IPS-NIHi11 (cell line): ENCODE measurements around the gene ZMYND10.

ENCODE experiments used
- DNase-seq: peaks from one replicate; pipeline ENCODE4 v3.0.0; 2012; ENCODE audit warnings: mixed read lengths, low spot score

The ZMYND10 gene

DNA sequence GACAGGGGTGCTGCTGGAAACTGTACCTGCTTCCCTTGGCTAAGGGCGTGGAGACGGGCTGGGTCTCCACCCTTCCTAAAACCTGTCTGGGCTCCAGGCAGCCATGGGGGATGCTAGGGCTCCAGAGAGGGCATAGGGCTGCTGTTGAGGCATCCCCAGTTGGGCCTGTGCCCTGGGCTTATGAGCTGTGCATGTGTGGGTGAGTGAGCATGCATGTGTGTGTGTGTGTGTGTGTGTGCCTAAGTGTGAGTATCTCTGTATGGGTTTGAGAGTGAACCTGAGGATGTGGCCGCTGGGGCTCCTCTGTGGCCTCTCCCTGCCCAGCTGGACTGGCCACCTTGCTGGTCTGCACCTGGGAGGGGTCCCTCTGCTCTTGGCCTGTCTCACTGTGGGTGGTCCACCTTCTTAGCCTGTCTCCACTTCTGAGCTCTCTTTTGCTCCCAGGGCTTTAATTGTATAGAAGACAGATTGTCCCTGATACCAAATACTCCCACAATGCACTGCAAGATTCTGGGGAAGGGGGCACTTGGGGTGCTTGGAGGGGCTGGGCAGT, 25.7 kb upstream of the ZMYND10 start:
- no peak for DNase-seq

DNA sequence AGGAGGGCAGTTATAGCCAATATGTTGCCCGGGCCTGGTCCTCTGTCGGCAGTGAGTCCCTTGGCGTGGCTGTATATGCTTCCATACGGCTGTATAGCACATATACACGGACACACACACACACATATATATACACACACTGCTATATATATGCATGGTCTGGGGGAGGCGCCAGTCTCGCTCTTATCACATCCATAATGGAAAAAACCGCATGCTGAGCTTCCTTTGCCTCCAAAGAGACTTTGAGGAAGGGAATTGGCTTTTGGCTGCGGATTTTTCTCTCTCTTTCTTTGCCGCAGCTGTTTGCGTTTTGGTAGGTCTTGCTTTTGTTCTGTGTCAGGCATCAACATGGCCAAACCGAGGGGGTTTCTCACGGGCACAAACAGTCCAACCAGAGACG, 25.1 kb upstream of the ZMYND10 start:
- no peak for DNase-seq

DNA sequence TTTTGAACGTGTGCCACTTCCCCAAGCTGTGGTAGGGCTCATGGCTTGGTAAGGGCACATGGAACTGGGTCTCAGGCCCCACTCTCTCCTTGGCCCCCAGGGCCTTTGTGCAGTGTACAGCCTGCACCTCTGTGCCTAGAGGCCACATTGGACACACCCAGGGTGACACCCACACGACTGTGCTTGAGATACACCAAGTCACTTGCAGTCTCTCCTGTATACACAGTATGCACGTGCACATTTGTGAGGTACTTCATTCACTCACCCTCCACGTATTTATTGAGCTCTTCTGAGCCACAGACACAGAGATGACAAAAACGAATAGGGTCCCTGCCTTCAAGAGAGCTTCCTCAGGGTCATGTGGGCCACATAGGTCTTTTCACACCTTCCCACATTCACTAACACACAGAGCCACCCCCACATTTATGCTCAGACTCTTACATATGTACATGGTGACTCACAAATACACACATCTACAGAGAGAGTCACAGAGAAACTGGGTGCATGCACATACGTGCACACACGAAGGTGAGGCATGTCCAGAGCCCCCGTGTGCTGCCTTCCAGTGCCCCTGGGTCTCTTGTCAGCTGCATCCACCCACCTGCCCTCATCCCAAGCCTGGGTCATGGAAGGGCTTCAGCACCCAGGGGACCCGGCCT, 23.6 kb upstream of the ZMYND10 start:
- DNase-seq: no peak

DNA sequence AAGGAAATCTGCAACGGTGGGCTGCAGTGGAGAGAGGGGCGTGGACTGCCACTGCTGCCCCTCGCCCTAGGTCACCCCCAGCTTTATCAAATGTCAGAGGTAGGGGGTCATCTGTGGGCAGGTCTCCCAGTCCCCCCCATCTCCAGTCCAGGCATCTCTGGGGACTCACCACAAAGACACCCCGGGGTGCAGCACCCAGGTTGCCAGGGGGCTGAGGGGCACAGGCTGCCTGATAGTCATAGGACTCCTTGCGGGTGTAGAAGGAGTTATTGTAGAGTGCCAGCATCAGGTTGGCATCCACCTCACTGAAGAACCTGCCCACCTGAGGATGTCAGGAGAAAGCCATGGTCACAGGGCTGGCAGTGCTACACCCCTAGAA, 20.3 kb upstream of the ZMYND10 start:
- no peak for DNase-seq

DNA sequence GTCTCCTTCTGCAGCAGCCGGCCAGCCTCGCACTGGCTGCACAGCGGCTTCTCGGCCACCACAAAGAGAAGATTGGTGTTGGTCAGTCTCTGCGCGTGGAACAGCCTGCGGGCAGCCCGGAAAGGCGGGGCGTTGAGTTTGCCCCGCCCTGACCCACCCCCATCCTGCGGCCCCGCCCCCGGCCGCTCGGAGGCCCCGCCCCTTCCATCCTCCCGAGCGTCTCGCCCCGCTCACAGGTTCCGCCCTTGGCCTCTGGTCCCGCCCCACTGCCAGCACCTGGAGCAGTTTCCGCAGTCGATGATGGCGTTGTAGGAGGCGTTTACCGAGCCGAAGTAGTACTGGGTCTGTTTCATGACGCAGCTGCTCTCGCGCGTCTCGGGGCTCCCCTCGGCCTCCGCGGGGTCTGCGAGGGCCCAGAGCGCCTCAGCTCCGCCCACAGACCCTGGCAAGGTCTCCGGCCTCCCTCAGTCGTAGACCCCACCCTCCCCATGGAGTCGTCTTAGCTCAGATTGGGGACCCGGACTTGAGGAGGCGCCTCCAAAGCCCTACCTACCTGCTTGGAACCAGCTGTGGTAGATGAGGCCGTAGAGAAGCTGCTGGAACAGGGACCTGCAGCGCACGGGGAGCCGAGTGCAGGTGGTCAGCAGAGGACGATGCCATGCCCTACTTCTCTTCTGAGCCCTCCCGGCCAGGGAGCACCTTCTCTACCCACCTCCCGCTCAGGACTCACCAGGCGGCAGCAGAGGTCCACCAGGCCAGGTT, 19.7 kb upstream of the ZMYND10 start:
- DNase-seq: peak; percentile 96

DNA sequence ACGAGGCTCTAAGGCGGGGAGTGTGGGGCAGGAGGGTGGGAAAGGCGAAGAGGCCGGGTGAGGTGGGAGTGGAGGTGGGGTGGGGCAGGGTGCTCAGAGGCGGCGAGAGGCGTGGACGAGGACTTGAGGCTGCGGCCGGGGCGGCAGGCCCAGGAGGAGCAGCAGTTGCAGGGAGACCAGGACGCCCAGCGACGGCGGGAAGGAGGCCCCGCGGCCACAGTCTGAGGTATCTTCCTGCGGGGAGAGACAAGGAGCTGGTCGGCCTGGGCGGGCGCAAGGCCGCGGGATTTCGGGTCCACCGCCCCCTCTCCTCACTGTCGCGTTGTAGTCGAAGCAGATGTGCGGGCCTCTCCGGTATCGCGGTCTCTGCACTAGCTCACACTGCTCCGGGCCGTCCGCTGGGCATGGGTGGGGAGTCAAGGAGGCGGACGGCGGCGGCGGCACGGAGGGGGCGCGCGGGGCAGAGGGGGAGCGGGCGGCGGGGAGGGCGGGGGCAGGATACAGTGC, 19.1 kb upstream of the ZMYND10 start:
- no peak for DNase-seq

DNA sequence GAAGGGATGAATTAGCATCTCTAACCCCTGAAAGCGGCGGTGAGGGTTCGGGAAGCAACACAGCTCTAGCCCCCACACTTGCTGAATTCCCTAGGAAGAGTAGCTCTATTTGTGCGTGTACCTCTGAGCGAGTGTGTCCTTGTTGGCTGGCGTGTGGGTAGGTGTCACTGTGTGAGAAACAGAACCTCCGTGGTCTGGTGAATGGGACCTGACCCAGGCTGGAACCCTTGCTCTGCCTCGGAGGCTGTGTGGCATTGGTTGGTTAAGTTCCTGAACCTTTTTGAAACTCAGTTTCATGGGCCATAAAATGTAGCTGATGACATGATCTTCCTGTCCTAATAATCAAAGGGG, 14.2 kb upstream of the ZMYND10 start:
- no peak for DNase-seq

DNA sequence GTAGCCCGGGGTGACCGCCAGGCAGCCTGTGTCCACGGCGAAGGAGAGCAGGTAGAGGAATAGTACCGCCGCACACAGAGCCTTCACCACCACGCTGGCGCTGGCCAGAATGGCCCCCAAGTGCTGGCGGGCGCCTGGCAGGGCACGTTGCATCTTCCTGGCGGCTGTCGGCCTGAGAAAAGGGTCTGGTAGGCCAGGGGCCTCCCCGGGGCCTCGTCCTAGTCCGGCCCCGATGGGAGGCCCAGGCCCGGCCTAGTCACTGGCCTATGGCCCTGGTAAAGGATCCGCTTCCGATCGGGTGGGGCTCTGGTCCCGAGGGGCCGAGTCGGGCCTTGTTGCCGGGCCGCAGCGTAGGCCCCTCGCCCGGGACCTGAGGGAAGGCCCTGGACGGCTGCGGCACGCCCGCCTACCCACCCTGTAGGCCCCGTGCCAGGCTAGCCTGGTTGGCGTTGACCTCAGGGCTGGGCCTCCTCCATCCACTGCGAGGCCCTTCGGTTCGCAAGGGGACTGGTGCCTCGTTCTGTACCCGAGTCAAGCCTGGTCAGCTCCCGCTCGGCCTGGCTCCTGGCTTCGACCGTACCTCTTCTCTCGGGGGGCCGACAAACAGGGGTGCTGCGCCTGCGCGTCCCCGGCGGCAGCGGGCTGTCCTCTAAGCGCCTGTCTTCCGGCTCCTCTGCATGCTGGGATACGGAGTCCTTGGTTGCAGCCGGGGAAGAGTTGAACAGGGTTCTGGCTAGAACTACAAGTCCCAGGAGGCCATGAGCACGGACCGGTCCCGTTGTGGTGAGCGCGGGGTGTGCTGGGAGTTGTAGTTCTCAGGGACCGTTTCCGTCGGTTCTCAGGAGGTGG, 13.6 kb upstream of the ZMYND10 start, which contains the start of gene TMEM115:
Gene TMEM115 (minus strand): TSS at position 611 of the 849 bp plus-strand sequence. CDS start 458 bp downstream, at position 153.
- DNase-seq: peak; percentile 98

DNA sequence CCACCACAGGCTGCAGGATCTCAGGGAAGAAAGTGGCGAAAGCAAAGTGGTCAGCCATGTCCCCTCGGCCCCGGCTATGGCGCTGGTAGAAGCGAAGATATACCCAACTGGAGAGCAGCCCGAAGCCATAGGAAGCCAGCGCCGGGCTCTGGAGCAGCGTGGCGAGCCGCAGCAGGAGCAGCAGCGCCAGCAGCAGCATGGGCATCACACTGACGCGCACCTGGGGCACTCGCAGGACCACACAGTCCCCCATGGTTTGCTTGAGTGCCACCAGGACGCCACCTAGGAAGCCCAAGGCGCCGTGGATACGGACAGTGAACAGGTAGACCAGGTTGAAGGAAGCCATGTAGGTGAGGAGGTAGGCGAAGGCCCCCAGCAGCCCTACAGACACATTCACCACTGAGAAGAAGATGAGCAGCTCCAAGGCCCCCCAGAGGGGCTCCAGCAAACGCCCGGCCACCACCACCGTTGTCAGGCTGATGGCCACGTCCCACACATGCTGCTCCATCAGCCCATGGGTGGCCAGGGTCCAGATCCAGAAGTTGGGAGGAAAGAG, 12.9 kb upstream of the ZMYND10 start:
- DNase-seq: no peak

DNA sequence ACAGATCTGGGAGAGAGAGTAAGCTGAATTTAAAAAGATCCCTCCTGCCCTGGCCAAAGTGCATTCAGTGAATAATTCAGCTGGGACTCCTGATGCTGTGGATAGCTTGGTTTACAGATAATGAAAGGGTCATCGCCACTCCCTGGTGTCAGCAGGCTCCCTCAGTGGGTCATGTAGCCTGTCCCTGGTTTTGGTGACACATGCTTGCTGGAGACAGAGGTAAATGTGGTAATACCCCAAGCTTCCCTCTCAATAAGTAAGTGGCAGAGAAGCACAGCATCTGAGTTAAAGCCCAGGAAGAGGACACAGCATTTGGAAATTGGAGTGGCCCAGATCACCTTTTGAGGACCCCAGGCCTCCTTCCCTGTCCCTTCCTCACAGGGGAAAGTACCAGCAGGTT, 11.9 kb upstream of the ZMYND10 start:
- no peak for DNase-seq

DNA sequence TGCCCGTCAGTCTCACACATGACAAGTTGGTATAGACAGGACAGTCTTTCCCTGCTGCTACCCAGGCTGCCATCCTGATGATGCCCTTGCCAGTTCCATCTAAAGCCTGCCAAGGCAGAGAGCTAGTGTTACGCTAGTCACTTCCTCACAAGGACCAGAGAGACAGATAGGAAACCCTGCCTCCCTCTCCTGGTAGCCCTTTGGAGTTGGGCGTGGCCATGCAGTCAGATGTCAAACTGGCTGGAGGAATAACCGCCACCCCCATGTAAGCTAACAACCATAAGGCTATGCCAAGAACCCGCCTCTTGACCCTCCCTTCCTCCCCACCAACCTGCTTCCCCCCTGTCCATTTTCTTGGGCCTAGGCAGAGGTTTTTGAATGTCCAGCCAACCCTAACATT, 11.0 kb upstream of the ZMYND10 start:
- no peak for DNase-seq

DNA sequence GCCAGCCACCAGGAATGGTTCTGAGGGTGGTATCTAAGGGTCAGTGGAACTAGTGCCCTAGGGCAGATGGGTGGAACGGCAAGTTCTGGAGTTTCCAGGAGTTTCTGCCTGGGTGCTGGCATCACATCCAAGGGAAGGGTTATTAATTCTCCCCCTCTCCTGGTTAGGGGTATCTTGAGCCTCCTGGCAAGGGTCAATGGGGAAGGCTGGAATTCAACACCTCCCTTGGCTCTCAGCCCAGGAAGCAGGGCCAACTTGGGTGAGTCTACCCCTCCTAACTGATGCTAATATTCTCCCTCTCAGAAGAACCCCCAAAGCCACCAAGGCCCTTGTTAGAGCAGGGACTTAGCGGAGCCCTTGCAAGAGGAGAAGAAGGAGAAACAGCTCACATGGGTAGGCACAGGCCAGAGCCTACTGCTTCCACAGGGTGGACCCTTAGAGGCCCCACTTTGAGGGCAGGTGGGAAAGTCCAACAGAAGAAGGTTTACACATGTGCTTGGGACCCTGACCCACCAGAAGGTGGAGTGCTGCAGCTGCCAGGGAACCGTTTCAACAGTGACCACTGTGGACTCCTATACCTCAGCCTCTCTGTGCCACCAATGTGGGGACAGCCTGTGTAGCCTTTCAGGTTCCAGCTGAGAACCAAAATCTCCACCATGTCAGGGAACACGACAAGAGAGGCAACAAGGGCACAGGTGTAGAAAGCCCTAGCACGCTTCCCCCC, 10.5 kb upstream of the ZMYND10 start:
- DNase-seq: no peak

DNA sequence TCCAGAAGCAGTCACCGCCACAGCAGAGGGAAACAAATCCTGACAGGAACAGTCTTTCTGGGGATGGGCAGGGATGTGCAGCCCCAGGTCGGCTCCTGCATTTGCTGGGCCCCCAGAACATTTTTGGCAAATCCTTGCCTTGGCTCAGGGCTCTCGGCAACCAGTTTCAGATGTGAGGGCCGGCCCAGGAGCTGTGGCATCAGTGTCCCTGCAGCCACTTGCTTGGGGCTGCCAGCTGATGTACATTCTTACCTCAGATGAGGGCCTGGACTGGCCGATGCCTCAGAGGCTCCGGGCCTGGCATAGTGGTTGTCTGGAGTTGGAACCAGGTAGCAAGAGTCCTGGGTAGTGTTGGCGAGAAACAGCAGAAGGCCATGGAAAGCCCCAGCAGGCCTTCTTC, 9.3 kb upstream of the ZMYND10 start:
- DNase-seq: no peak

DNA sequence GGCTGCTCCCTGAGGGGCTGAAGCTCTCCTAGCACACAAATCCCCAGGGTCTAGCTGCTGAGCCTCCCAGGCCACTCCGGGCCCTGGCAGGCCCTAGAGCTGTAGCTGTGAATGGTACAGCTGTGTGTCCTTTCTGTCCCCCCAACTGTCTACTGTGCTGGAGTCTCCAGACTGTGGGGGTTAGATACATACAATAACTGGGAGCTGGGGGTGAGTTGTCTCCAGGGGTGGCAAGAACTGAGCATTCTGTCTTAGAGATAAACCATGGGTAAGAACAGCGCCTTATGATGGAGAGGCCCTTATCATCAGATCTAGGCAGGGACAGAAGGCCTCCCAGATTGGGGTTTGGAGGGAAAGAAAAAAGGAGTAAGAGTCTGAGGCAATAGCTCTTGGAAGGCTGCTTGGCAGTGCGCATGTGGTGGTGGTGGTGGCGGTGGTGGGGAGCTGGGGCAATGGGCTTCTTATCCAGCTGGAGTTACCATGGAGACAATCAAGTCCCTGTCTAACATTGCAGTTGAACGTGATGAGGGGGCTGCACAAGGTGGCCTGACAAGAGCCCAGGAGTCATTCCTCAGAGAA, 8.7 kb upstream of the ZMYND10 start:
- no peak for DNase-seq

DNA sequence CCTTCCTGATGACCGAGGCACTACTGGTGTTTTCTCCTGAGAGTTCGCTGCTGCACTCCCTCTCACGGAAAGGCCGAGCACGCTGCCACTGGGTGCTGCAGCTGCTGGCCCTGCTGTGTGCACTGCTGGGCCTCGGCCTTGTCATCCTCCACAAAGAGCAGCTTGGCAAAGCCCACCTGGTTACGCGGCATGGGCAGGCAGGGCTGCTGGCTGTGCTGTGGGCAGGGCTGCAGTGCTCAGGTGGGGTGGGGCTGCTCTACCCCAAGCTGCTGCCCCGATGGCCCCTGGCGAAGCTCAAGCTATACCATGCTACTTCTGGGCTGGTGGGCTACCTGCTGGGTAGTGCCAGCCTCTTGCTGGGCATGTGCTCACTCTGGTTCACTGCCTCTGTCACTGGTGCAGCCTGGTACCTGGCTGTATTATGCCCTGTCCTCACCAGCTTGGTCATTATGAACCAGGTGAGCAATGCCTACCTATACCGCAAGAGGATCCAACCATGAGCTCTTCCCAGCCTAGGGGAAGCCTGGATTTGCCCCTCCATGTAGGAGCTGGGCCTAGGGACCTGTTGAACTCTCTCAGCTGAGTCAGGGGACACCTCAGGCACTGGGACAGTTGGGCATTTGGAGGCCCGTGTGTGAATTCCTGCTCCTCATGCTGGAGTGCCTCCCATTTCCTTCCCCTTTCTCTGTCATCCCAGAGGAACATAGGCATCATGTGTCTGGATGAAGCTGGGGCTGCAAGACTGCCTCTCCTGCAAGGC, 7.9 kb upstream of the ZMYND10 start:
- DNase-seq: no peak

DNA sequence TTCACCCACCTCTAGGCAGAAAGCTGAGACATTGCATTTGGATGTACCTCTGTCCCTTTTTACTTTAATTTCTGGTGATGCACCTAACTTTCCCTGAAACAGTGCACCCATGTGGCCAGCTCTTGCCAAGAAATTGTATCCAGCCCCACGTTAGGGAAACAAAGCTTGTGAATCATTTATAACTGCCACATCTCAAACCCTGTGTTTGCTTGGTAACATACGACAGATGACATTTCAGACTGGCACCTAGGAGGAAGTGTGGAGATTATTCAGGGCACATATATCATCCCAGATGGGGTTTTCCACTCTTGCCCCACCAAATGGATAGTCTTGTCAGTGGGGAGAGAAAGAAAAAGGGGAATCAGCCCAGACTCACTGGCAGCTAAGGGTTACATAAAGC, 7.2 kb upstream of the ZMYND10 start:
- no peak for DNase-seq

DNA sequence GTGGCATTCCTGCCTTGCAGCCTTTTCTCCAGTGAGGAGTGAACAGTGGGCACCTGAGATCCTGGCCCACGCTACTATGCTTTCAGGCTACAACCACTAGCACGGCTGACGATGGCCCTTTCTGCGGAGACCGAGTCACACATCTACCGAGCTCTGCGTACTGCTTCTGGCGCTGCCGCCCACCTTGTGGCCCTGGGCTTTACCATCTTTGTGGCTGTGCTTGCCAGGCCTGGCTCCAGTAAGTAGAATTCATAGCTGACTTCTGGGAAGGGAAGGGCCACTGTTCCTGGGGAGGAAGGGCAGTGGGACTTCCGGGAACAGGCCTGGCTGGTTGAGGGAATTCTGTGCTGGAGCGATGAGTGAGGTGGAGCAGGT, 5.8 kb upstream of the ZMYND10 start:
- no peak for DNase-seq

DNA sequence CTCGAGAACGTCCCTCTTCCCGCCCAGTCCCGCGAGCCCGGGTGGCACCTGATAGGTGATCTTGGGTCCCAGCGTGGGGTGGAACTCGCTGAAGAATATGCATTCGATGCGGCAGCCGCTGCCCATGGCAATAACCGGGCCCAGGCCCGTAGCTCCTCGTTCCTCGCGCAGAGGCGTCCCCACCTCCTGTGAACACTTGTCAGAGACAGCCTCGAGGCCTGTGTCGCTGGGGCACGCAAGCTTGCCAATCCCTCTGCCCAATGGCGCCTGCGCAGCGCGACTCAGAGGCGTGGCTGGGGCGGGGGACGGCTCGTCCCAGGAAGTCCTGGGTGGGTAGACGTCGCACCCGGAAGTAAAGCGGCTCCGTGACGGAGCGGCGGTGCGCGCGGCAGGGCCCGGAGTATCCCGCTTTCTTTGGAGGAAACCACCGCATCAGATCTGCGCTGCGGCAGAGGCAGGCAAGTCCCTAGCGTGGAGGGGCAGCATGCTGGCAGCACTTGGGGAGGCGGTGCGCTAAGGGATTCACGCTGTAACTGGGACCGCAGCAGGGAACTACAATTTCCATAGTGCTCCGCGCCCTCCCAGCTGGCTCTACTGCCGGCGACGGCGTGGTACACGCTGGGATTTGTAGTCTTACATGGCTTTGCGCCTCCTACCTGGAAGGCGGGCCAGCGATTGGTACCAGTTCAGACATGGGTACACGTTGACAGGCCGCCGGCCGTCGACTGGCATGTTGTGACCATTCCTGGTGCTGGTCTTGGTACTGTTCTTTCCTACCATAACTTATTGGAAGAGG, 5.2 kb upstream of the ZMYND10 start, which contains the start of the genes CYB561D2 and NPRL2:
Gene CYB561D2 (plus strand): TSS at position 336 of the 796 bp plus-strand sequence. CDS start 572 bp downstream, outside the sequence.
Gene NPRL2 (minus strand): TSS at position 249 of the 796 bp plus-strand sequence. CDS start 123 bp downstream, at position 126.
- DNase-seq: peak; percentile 94

DNA sequence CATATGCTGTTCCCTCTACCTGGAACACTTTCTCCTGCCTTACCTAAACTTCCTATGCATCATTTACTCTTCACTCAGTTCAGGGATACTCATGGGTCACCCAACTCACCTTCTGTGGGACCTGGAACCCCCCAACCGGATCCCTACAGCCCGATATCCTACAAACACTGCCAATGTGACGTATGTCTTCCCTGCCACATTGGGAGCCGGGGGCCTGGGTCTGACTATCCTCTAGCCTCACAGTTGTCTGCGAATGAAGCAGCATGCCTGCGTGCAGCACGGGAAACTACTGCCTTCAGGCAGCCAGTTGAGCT, 4.6 kb upstream of the ZMYND10 start:
- no peak for DNase-seq
